Activated CD4-positive, alpha-beta T cell treated with anti-CD3 and anti-CD28 coated beads, Interleukin-2, amount 50 U/mL, for 4 hours (primary cell): Measurements from ENCODE around the gene PRPF18.

Source experiments
- DNase-seq, 2 experiments: peaks; one replicate each; pipeline ENCODE4 v3.0.0-alpha.2; 2020

Gene PRPF18

DNA sequence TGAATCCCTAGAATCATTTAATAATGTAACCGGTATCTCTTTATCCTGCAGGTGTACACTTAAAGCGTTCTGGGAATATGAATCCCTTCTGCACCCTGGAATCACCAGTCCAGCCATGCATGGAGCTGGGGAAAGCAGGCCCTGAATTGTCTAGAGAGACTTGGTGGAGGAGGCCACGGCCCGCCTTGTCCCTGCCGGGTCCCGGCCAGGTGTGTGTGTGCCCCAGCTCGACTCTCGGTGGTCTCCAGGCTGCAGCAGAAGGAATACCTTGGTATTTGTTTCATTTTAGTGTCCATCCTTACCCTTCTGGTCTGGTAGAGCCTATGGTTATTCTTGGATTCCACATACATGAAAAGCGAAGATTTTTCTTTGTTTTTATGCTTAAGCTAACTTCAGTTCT lies 58.1 kb downstream of the PRPF18 start:
- no peak for DNase-seq

DNA sequence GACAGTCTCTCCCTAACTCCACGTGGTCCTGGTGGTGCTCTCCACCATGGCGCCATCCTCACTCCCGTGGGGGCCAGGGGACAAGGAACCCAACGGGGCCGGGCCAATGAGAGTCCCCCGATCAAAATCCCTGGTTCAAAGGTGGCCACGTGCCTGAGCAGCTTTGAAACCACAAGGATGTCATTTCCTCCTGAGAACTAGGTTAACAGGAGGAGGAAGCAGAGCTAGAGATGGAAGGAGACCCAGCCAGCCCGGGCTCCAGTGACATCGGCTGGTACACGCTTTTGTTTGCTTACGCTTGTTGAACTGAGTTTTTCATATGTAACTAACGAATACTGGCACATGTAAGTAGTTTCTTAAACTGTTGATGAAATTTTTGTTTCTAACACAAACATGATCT lies 61.7 kb downstream of the PRPF18 start:
- no peak for DNase-seq

DNA sequence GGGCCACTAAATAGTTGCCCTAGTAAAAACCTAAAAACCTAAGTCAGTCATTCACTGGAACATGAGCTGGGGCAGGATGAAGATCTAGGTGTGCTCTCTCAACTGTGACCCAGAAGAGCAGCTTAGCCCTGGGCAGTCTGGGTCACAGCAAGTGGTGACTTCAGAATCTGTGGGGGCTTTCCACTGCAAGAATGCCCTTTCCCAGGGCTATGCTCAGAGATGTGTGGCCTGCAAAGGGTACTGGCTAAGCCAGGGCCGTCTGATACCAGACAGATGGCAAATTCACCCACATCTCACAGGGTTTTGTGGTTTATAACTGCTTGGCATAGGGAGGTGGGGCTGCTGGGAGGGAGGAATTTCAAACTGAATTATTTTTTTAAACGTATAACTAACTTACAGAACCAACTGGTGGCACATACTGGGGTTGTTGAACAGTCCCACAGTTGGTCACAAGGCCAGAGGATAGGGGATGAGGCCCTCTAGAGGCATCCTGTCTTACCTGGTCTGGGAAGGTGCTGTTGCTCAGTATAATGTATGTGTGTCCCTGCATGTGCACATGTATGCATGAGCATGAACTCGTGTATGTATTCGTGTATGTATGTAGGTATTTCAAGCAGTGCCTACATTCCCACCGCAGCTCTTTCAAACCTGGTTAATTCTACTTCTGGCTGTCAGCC lies 63.2 kb downstream of the PRPF18 start:
- DNase-seq = no peak

DNA sequence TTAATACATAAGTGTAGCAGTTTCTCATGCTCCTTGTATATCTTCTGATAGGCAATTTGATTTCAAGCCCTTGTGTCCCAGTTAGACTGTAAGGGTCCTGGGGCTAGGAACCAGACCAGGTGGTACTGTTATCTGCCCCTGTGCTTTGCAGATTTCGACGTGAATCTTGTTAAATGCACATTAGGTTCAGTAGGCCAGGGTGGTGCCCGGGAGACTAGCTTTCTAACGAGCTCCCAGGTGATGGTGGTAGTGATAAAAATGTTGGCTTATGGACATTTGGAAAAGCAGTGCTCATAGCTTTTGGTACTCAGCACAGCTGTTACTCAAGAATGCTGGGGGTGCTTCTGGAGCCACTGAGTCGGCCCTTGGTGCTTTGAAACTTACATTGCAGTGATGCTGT lies 64.2 kb downstream of the PRPF18 start:
- DNase-seq = no peak

DNA sequence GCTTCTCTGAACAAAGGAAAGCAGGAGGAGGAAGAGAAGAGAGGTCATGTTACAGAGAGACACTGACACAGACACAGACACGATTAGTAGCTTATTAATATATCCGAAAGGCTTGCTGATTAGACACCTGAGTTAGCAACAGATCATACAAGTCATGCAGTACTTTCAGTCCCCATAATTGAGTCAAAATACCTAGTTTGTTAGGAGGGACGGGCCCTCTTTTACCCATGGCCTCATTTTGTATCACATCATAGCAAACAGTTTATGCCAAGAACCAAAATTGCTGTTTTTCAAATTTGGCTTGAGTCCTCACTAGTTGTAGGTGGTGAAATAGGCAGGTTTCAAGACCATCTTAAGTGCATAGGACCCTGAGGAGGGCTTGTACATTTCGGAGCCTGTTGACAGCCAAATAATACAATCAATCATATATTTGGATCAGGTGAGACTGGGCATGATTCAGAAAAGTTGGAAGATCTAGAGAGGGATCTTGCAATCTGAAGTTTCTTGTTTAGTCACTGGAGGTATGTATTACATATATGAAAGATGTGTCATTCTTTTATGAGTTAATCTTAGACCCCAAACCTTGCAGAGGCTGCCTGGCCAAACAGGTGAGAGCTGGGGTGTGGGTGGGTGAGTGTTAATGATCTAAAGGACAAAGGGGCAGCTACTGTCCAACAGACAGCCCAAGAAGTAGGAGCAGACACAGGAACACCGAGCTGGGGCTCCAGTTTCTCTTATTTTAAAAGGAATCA lies 65.4 kb downstream of the PRPF18 start:
- DNase-seq = no peak

DNA sequence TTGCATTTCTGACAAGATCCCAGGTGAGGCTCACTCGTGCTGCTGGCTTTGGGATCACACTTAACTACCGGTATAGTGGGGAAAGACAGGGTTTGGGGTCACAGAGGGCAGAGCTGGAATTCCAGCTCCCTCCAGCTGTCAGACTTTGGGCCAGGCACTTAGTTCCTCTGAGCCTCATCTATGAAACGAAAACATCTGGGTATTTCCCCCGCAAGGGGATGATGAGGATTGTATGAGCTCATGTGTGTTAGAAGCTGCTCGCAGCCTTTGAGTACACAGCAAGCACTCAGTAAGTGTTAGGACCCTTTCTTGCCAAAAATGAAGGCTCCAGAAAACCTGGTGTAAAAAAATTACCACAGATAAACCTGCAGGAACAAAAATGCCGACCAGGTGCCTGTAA lies 66.1 kb downstream of the PRPF18 start:
- no peak for DNase-seq

DNA sequence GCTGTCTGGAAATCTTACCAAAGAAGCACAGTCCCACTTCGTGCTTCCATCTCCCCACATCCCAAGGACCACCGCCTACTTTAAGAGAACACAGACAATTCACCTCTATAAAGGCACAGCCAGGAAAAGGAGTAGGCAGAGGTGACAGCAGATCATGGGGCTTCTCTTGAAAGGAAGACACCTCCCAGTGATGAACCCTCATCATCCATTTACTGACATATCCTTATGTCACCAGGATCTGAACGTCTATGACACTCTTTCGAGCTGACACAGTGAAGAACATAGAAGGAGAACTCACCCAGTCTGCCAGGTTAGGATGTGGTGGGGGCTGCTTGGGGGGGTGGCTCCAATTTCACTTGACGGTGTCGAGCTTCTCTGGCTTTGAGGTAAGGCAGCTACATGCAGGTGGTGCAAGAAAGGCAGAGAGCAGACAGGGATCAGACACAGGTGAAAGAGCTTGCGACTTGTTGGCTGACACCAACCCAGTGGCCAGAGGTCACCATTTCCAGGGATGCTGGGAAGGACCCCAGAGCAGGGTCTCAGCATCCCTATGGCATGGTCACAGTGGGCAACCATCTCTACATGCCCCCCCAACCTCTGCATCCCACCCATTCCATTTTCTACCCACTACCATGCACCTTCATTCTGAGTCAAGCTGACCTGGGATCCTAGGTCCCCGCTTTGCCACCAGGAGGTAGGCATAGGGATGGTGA lies 67.5 kb downstream of the PRPF18 start:
- no peak for DNase-seq

DNA sequence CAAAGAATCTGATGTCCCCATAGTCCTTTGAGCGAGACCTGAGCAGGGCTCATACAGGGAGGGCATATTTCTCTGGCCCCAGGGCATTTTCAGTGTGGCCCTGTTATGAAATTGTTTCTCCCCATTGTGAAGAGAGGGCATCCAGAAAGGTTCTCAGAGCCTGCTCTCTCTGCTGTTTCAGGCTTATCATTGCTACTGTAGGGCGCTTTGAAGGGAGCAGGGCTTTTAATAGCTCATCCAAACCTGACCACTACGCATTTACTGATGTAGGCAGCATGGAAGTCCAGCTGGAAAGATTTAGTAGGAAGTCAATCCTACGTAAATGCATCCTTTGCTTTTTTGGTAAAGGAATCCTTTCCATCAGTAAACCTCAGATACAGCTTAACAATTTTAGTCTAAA lies 68.1 kb downstream of the PRPF18 start:
- DNase-seq = no peak

DNA sequence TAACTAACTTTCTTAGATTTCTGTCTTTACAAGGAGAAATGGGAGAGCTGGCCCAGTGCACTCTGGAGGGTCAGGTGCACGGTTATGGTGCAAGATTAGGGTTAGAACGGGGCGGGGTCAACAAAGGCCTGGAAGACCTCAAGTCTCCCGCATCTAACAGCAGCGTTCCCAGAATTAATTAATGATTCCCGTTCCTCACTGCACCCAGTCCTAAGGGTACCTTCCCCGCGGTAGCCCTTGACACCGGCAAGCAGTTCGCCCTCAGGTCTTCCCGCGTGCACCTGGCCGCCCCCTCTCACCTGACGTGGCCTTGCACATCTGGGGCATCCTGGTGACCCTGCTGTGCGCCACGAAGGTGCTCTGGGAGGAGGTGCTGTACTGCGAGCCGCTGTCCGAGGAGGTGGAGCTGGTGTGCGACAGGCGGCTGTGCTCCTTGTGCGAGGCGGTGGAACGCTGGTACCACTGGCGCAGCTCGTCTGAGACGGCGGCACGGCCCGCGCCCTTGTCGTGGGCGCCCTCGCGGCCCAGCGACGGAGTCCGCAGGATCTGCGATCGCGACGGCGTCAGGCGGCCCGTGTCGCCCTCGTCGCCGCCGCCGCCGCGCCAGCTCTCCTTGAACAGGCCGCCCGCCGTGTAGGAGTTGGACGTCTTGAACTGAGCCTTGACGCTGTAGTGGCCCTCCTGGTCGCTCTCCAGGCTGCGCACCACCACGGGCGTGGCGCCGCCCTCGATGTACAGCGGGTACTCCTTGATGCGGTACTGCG lies 69.8 kb downstream of the PRPF18 start:
- no peak for DNase-seq

DNA sequence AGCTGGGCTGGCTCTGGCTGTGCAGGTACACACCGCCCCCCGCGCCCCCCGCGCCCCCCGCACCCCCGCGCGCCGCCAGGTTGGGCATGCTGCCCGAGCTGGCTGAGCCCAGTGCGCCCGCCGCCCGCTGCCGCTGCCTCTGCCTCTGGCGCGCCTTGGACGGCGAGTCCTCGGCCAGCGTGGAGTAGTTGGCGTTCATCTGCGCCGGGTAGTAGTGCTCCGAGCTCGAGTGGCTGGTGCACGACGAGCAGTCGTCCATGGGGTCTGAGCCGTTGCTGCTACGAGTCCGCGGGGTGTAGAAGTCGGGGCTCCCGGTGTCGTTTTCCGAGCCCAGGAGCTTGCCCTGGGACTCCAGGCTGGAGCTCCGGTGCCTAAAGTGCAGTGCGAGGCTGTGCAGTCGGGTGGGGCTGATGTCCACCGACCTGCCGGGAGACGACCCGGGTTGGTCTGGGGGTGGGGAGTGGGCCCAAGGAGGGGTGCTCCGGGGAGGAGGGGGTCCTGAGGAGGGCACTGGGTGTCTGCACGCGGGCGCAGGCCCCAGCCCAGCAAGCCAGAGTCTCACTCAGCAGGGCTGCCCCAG lies 70.4 kb downstream of the PRPF18 start:
- no peak for DNase-seq

DNA sequence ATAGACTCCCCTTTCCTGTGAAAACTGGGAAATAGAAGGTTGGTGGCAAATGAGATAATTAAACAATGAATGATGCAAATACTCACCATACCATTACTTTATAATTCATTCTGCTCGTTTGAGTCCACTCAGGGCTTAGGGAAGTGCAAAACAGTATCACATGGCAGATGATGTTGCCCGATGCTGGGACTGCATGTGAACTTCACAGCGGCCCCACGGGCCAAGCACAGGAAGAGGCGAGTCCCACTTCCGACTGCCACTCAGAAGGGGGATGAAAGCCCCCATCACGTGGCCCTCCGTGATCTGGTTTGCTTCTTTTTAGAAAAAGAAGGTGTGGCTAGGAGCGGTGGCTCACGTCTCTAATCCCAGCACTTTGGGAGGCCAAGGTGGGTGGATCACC lies 71.5 kb downstream of the PRPF18 start:
- no peak for DNase-seq

DNA sequence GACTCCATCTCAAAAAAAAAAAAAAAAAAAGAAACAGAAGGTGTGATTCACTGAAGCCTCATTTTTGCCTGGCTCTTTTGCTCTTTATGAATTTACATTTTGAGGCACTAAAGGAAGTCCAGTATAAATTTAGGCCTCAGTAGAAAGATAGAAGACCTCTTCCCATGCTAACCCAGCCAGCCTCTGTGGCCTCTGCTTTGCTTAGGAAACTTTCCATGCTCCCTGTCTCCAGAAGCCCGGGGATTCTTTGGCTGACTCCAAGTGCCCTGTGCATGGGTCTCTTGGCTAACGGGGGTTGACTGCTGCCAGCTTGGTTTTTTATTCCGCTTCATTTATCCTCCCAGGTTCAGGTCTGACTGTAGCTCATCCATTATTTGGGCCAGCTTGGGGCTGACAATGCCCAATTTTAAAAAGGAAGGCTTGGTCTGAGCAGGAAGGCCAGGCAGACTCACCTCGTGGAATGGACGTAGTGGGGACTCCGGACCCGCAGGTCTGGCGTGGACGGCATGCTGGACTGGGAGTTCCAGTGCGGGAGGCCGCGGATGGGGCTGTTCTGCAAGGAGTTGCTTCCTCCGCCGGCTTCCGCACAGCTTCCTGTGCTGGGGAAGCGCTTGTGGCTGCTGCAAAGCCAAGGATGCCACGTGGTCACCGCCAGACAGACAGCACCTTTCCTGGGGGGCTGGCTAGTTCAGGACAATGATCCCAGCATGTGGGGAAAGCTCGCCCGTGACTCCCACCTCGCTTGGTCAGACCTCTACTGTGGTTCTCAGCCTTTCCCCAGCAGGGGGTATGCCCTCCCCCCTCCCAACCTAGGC lies 72.3 kb downstream of the PRPF18 start:
- no peak for DNase-seq

DNA sequence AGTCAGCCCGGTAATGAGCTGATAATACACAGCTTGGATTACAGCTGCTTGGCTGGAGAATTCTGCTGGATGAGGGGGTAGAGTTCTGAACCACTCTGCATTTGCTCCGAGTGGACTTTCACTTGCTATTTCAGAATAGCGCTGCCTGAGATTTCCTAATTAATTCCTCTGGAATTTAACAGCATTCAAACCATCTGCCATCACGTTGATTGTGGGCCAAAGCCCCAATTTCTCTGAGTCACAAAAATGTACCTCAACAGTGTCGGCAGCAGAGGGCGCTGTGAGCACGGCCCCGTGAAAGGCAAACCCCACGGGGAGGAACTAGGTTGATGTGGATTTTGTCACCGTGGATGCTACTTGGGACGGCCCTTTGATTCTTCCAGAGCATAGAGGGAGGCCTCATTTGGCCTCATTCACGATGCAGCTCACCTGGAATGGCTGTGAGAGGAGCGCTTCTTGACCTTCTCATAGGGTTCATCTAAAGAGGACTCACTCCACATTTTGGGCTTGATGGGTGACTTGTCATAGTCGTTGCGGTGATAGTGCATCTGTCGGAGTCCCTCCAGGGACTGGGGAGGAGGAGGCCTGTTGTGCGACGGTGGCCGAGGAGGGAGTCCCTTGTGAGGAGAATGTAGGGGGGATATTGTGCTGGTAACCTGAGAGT lies 73.3 kb downstream of the PRPF18 start:
- DNase-seq = peak; percentile 61 to 67

DNA sequence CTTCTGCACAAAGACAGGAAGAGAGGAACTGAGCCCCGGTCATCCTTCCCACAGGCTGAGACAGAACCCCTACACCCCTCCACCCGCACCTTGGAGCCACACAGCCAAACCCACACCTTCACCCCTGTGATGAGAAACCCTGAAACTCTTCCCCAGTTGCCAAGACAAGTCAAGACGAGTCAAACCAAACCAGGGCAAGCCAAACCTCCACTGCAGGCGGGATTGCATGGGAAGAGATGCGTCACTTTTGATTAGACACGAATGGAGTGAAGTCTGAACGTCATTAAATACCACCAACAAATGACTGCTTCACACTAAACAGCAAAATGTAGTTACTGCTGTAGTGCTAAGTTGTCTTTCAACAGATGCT lies 73.8 kb downstream of the PRPF18 start:
- DNase-seq = no peak

DNA sequence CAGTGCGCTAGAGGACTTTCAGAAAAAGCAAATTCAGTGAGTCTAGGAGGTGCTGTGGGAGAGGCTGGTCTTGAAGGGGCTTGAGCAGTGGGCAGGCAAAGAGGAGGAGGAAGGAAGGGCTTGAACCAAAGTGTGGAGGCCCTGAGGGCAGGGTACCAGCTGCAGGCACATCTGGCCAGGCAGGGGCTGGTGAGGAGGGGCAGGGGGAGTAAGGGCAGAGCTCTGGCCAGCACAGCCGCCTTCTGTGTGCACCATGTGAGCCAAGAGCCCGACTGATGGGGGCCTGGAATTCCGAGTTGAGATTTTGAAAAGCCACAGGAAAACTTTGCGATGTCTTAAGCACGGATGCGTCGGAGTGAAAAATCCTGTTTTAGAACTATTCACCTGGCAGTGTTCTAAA lies 74.5 kb downstream of the PRPF18 start:
- no peak for DNase-seq

DNA sequence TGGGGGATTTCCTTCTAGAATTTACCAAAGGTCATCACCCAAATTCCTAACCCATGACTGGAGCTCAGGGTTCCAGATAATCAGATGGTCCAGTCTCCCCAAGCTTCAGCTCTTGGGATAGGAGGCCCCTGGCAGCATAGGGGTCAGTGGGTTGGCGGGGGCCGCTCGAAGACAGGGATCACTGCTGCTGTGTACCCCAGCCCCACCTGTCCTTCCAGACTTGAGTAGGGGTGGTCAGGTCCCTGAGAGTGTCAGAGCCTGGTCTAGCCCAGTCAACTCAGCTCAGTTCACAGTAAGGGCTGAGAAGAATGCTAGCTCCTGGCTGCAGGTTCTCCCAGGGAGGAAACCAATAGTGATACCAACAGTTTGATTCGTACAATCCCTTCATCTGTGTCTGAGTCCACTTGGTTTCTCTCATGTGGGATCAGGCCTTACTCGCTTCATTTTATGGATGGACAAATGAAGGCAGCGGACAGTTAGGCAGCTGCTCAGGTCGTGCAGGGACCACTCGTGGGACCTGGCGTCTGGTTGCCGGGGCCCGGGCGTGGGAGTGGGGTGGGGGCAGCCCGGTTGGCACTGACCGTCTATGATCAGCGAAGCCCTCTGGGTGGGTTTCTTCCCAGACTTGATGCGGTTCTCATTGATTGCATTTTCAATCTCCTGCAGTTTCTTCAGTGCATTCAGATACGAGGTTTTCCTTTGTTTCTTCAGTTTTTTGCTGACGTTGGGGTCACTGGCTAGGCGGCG lies 78.9 kb downstream of the PRPF18 start:
- no peak for DNase-seq

DNA sequence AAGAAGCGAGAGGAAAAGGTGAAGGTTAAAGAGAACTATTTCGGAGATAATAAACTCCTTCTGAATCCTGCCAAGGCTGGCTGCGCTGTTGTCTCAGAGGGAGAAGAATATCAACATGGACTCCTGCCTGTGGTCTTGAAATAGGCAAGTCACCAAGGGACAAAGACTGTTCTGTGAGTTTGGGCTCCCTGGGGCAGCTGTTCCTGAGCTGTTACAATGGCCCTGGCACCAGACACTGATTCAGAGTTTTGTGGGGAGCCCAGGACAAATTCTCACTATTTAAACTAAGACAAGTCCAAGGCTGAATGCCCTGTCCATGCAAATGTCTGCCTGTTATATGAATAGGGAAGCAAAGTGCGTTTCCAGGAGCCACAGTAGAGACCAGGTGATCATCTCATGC lies 81.4 kb downstream of the PRPF18 start:
- DNase-seq = no peak

DNA sequence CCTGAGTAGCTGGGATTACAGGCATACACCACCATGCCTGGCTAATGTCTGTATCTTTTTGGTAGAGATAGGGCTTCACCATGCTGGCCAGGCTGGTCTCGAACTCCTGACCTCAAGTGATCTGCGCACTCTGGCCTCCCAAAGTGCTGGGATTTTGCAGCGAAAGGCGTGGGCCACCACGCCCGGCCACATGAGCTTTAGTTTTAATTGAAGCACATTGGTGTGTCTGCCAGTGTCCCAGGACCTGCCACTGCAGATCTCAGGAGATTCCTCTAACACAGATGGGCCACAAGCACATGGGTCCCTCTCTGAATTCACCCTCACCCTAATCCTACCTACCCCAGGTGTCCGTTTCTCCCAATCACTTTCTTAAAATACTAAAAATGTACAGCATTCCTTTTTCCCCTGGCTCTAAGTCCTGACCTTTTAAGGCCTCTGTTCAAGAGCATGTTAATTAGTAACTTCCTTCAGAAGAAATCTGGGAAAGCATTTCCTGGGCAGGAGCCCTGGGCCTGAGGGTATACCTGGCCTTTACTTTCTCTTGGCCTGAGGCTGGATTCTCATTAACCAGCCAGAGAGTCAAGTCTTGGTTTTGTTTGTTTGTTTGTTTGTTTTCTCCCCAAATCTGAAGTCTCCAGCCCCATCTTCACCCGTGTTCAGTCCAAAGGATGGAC lies 82.6 kb downstream of the PRPF18 start:
- no peak for DNase-seq

DNA sequence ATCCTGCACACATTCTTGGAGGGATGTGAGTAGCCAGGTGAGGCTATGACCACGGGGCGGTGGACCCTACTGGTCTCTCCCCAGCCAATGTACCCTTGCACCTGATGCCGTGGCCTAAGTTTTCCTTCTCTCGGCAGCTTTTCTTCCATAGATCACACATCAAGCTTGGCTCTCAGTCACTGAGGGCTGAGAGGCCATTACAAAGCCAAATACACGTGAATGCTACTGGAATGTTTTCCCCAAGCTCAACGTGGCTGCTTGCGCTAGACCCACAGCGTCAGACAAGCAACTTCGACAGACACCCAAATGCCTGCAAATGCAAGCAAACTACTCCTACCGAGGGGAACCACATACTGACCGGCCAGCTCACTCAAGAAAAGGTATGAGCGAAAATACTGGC lies 83.1 kb downstream of the PRPF18 start:
- no peak for DNase-seq

DNA sequence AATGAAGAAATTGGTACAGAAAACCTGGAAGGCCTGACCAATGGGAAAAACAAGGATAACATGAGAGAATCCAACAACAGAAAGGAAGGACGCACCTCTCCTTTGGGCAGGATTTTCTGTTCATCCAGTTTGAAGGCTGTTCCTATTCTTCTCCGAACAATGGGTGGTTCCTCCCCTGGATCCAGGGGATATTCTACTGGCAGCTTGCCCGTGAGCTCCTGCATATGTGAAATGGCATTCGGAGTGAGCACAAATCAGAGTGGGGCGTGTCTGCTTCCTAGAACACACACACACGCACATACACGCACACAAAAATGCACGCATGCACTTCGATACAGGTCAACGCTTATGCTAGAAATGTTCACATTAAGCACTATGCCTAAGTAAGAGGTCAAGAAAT lies 83.5 kb downstream of the PRPF18 start:
- no peak for DNase-seq
